ENCODE results near the gene ISOC2. TPM values are rescaled to one million over a fixed set of nuclear protein-coding genes. Genes with fewer than 3 reads are reported as not detected.
A peak's percentile ranks its signal among the peaks of the same experiment; 100 is the strongest.

The ISOC2 gene
- total RNA-seq, 1 donor from 2014 or later, result 14.8 TPM

GRCh38 chr19:55502197-55502952 lies 40.9 kb upstream of the ISOC2 start:
- no peak for DNase-seq (ENCODE audit: low spot score)
- Histone ChIP-seq H3K36me3 (no peaks in the 10 kb centered on the region), H3K9ac (no peak overlapping the region), H3K27me3 (peaks cover 35% of the 10 kb centered on the region), H3K9me3 (ENCODE audit: low read depth) (no peaks in the 10 kb centered on the region), H3K4me1 (no peaks in the 10 kb centered on the region), H3K27ac (no peak overlapping the region), H3K4me2 (no peak overlapping the region), H3K4me3 (no peak overlapping the region), H2AFZ (replicated peaks) (no peak overlapping the region), H4K20me1 (ENCODE audit: low read depth) (no peaks in the 10 kb centered on the region), H3F3A (ENCODE audit: low read depth) (no peaks in the 10 kb centered on the region), H3K79me2 (ENCODE audit: low read depth) (no peaks in the 10 kb centered on the region)
- no peak for TF ChIP-seq EZH2phosphoT487 (IDR thresholded peaks at IDR 0.05)
- TF ChIP-seq CTCF (IDR thresholded peaks at IDR 0.05), result no peak
- no peak for TF ChIP-seq EZH2 (IDR thresholded peaks at IDR 0.05)
- H3K9me3 Mint-ChIP-seq, result peaks cover 14% of the 10 kb centered on the region
- H3K4me3 Mint-ChIP-seq, result no peak overlapping the region
- peaks cover 9% of the 10 kb centered on the region for H3K27me3 Mint-ChIP-seq (ENCODE audit: insufficient read depth, low read depth)
- H3K27ac Mint-ChIP-seq, result no peak overlapping the region
- peaks cover 8% of the 10 kb centered on the region for H3K4me1 Mint-ChIP-seq
- H3K36me3 Mint-ChIP-seq, result peaks cover 9% of the 10 kb centered on the region

DNA sequence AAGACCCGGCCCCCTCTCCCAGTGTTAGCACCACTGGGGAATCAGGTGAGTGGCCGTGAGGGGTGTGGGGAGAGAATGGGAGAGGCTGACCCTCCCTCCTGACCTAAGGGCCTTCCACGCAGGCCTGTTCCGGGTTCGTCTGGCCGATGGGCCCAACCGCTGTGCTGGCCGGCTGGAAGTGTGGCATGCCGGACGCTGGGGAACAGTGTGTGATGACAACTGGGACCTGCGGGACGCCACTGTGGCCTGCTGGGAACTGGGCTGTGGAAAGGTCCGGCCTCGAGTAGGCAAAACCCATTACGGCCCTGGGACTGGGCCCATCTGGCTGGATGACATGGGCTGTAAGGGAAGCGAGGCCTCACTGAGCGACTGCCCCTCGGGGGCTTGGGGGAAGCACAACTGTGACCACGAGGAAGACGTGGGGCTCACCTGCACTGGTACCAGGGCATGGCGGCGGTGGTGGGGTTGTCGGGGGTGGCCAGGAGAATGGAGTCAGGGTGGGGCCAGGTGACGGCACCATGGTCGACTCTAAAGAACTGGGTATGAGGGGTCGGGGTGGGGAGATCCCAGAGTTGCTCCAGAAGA lies 39.0 kb upstream of the ISOC2 start:
- Mint-ChIP-seq H3K27ac (no peak overlapping the region), H3K36me3 (peaks cover 9% of the 10 kb centered on the region), H3K4me1 (peaks cover 13% of the 10 kb centered on the region), H3K9me3 (peaks cover 14% of the 10 kb centered on the region), H3K4me3 (no peak overlapping the region), H3K27me3 (ENCODE audit: insufficient read depth, low read depth) (peaks cover 11% of the 10 kb centered on the region)
- Histone ChIP-seq H2AFZ (replicated peaks) (no peak overlapping the region), H3F3A (ENCODE audit: low read depth) (no peaks in the 10 kb centered on the region), H3K27ac (no peak overlapping the region), H3K4me1 (no peaks in the 10 kb centered on the region), H3K4me2 (no peak overlapping the region), H3K9ac (no peak overlapping the region), H3K79me2 (ENCODE audit: low read depth) (no peaks in the 10 kb centered on the region), H3K9me3 (ENCODE audit: low read depth) (no peaks in the 10 kb centered on the region), H3K36me3 (no peaks in the 10 kb centered on the region), H3K4me3 (no peak overlapping the region), H4K20me1 (ENCODE audit: low read depth) (no peaks in the 10 kb centered on the region), H3K27me3 (peaks cover 34% of the 10 kb centered on the region)
- TF ChIP-seq EZH2phosphoT487 (IDR thresholded peaks at IDR 0.05) (no peak), EZH2 (IDR thresholded peaks at IDR 0.05) (no peak), CTCF (IDR thresholded peaks at IDR 0.05) (no peak)
- DNase-seq (ENCODE audit: low spot score), result no peak

DNA sequence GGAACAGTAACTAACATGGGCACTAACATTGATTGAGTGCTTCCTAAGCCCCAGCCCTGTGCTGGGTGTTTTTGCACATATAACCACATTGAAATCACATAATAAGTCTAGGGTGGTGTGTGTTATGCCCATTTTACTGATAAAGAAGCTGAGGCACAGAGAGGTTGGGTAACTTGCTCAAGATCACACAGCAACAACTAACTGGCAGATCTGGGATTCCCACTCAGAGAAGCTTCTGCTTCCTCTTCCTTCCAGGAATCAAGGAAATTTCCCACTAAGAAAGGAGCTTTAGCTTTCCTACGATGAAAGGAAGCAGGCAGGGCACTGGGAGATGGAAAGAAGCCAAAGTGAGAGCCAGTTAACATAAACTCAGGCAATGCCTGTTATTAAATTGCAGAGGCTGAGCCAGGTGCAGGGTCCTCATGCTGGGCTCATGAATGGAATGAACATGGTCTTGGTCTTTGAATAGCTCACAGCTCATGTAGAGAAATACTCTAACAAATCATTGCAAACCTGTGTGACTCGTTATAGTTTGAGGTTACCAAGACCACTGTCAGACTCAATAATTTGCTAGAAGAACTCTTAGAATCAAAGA lies 36.9 kb upstream of the ISOC2 start:
- H3K9me3 ChIP-seq (ENCODE audit: low read depth), result no peaks in the 10 kb centered on the region
- peak overlapping the region; percentile 41 for H3K4me3 Mint-ChIP-seq
- H4K20me1 ChIP-seq (ENCODE audit: low read depth), result no peaks in the 10 kb centered on the region
- no peak overlapping the region for H3K4me2 ChIP-seq
- DNase-seq (ENCODE audit: low spot score), result no peak
- H3K27ac ChIP-seq, result no peak overlapping the region
- H3F3A ChIP-seq (ENCODE audit: low read depth), result no peaks in the 10 kb centered on the region
- H3K36me3 ChIP-seq, result no peaks in the 10 kb centered on the region
- peaks cover 21% of the 10 kb centered on the region for H3K4me1 Mint-ChIP-seq
- no peaks in the 10 kb centered on the region for H3K79me2 ChIP-seq (ENCODE audit: low read depth)
- peaks cover 9% of the 10 kb centered on the region for H3K27me3 Mint-ChIP-seq (ENCODE audit: insufficient read depth, low read depth)
- peaks cover 9% of the 10 kb centered on the region for H3K36me3 Mint-ChIP-seq
- H3K4me1 ChIP-seq, result no peaks in the 10 kb centered on the region
- no peak for TF ChIP-seq EZH2phosphoT487 (IDR thresholded peaks at IDR 0.05)
- no peak for TF ChIP-seq EZH2 (IDR thresholded peaks at IDR 0.05)
- no peak for TF ChIP-seq CTCF (IDR thresholded peaks at IDR 0.05)
- peaks cover 16% of the 10 kb centered on the region for H3K27me3 ChIP-seq
- no peak overlapping the region for H3K27ac Mint-ChIP-seq
- no peak overlapping the region for H3K4me3 ChIP-seq
- H3K9ac ChIP-seq, result no peak overlapping the region
- peaks cover 11% of the 10 kb centered on the region for H3K9me3 Mint-ChIP-seq
- no peak overlapping the region for H2AFZ ChIP-seq (replicated peaks)
